BLaER1 (cell line): ENCODE results near the gene CD300LG.
"Not testable (repeated sequence)": the region's sequence is repeated elsewhere in the genome, so short reads cannot be mapped to it uniquely, and the experiment has no call there.

Source experiments
- H3K27ac ChIP-seq: shearing (Covaris generic); formaldehyde crosslinking; 2 replicates; pipeline ENCODE4 v1.8.1; 2022
- H3K27me3 ChIP-seq: shearing (Covaris generic); formaldehyde crosslinking; 2 replicates; pipeline ENCODE4 v1.8.1; 2022
- H3K36me3 ChIP-seq: shearing (Covaris generic); formaldehyde crosslinking; 2 replicates; pipeline ENCODE4 v1.8.1; 2022
- H3K4me1 ChIP-seq: shearing (Covaris generic); formaldehyde crosslinking; 2 replicates; pipeline ENCODE4 v1.8.1; 2022
- H3K4me2 ChIP-seq: shearing (Covaris generic); formaldehyde crosslinking; 2 replicates; pipeline ENCODE4 v1.8.1; 2022
- H3K4me3 ChIP-seq: shearing (Covaris generic); formaldehyde crosslinking; 2 replicates; pipeline ENCODE4 v1.8.1; 2022
- H3K9ac ChIP-seq: shearing (Covaris generic); formaldehyde crosslinking; 2 replicates; pipeline ENCODE4 v1.8.1; 2022
- H3K9me3 ChIP-seq: shearing (Covaris generic); formaldehyde crosslinking; 2 replicates; pipeline ENCODE4 v1.8.1; 2022
- H4K20me1 ChIP-seq: shearing (Covaris generic); formaldehyde crosslinking; 2 replicates; pipeline ENCODE4 v1.8.1; 2022
- Cebpa-rat ChIP-seq: shearing (Covaris generic); IDR thresholded peaks from 2 replicates; pipeline ENCODE4 v1.8.1; 2022

CD300LG gene

GRCh38 chr17:43882761-43883415 is 35.9 kb downstream of the CD300LG start:
- TF ChIP-seq Cebpa-rat: no peak

GRCh38 chr17:43888548-43888947 is 41.6 kb downstream of the CD300LG start:
- Histone ChIP-seq H3K4me1 (no peaks in the 10 kb centered on the region), H3K27me3 (no peaks in the 10 kb centered on the region)
- TF ChIP-seq Cebpa-rat: no peak

More at GRCh38 chr17:43882761-43883415, 35.9 kb downstream of the CD300LG start:
- H3K27me3 ChIP-seq: no peaks in the 10 kb centered on the region
- no peak overlapping the region for H3K4me3 ChIP-seq
- H3K36me3 ChIP-seq: no peaks in the 10 kb centered on the region
- H3K4me1 ChIP-seq: no peaks in the 10 kb centered on the region
- no peaks in the 10 kb centered on the region for H3K9me3 ChIP-seq
- H4K20me1 ChIP-seq: no peaks in the 10 kb centered on the region
- no peak overlapping the region for H3K4me2 ChIP-seq
- H3K27ac ChIP-seq: no peak overlapping the region
- no peak overlapping the region for H3K9ac ChIP-seq

GRCh38 chr17:43890240-43890639 is 43.3 kb downstream of the CD300LG start:
- H3K9ac ChIP-seq: no peak overlapping the region
- H3K4me1 ChIP-seq: no peaks in the 10 kb centered on the region
- no peak overlapping the region for H3K4me3 ChIP-seq
- no peak overlapping the region for H3K4me2 ChIP-seq
- no peak for TF ChIP-seq Cebpa-rat
- no peaks in the 10 kb centered on the region for H3K9me3 ChIP-seq
- H3K36me3 ChIP-seq: no peaks in the 10 kb centered on the region
- H3K27me3 ChIP-seq: no peaks in the 10 kb centered on the region
- H3K27ac ChIP-seq: no peak overlapping the region
- H4K20me1 ChIP-seq: no peaks in the 10 kb centered on the region

More at GRCh38 chr17:43888548-43888947, 41.6 kb downstream of the CD300LG start:
- Histone ChIP-seq H3K9me3 (no peaks in the 10 kb centered on the region), H4K20me1 (no peaks in the 10 kb centered on the region), H3K4me2 (no peak overlapping the region), H3K4me3 (no peak overlapping the region), H3K27ac (no peak overlapping the region), H3K36me3 (no peaks in the 10 kb centered on the region), H3K9ac (no peak overlapping the region)

GRCh38 chr17:43891851-43892646 is 45.1 kb downstream of the CD300LG start:
- TF ChIP-seq Cebpa-rat: no peak
- Histone ChIP-seq H3K4me1 (no peaks in the 10 kb centered on the region), H3K9me3 (no peaks in the 10 kb centered on the region), H3K4me2 (no peak overlapping the region), H3K36me3 (no peaks in the 10 kb centered on the region), H3K9ac (no peak overlapping the region), H3K27me3 (no peaks in the 10 kb centered on the region), H4K20me1 (no peaks in the 10 kb centered on the region), H3K27ac (no peak overlapping the region), H3K4me3 (no peak overlapping the region)

- Histone ChIP-seq H3K4me2 (no peak overlapping the region), H4K20me1 (no peaks in the 10 kb centered on the region), H3K4me3 (no peak overlapping the region), H3K9ac (no peak overlapping the region), H3K4me1 (no peaks in the 10 kb centered on the region), H3K36me3 (no peaks in the 10 kb centered on the region), H3K9me3 (no peaks in the 10 kb centered on the region), H3K27me3 (no peaks in the 10 kb centered on the region), H3K27ac (no peak overlapping the region)
- no peak for TF ChIP-seq Cebpa-rat
These were observed 45.6 kb downstream of the CD300LG start for GRCh38 chr17:43892647-43892952.

GRCh38 chr17:43894494-43894893 is 47.5 kb downstream of the CD300LG start:
- not testable (repeated sequence) for H3K9me3 ChIP-seq, H4K20me1 ChIP-seq, H3K27me3 ChIP-seq, H3K4me3 ChIP-seq, H3K9ac ChIP-seq, H3K36me3 ChIP-seq, H3K27ac ChIP-seq, H3K4me2 ChIP-seq
- H3K4me1 ChIP-seq: peaks cover 11% of the 10 kb centered on the region

- H3K9me3 ChIP-seq: no peaks in the 10 kb centered on the region
- no peak overlapping the region for H3K4me3 ChIP-seq
- H3K9ac ChIP-seq: no peak overlapping the region
- no peak overlapping the region for H3K4me2 ChIP-seq
- H3K27me3 ChIP-seq: peaks cover 19% of the 10 kb centered on the region; the same call in 1 of the 2 replicates
- TF ChIP-seq Cebpa-rat: no peak
- H3K27ac ChIP-seq: no peak overlapping the region
- no peaks in the 10 kb centered on the region for H4K20me1 ChIP-seq
- no peaks in the 10 kb centered on the region for H3K36me3 ChIP-seq
- peaks cover 32% of the 10 kb centered on the region for H3K4me1 ChIP-seq
These were observed 50.9 kb downstream of the CD300LG start for GRCh38 chr17:43897831-43898230.

- Histone ChIP-seq H4K20me1 (no peaks in the 10 kb centered on the region), H3K4me2 (peak overlapping the region; percentile 22), H3K4me3 (no peak overlapping the region), H3K9me3 (no peaks in the 10 kb centered on the region), H3K27ac (no peak overlapping the region), H3K36me3 (no peaks in the 10 kb centered on the region), H3K9ac (no peak overlapping the region), H3K4me1 (peaks cover 32% of the 10 kb centered on the region), H3K27me3 (peaks cover 22% of the 10 kb centered on the region)
- no peak for TF ChIP-seq Cebpa-rat
These were observed 51.5 kb downstream of the CD300LG start for GRCh38 chr17:43898446-43898845.

GRCh38 chr17:43900183-43900857 is 53.3 kb downstream of the CD300LG start:
- Histone ChIP-seq H3K4me3 (peak overlapping the region; percentile 66), H3K9ac (peak overlapping the region; percentile 61), H3K4me1 (peaks cover 32% of the 10 kb centered on the region), H4K20me1 (peaks cover 4% of the 10 kb centered on the region), H3K36me3 (no peaks in the 10 kb centered on the region), H3K4me2 (peak overlapping the region; percentile 97), H3K27ac (no peak overlapping the region), H3K9me3 (no peaks in the 10 kb centered on the region), H3K27me3 (peaks cover 41% of the 10 kb centered on the region)
- no peak for TF ChIP-seq Cebpa-rat
